D721Med (cell line): ENCODE results near the gene KIFC3.
"Not testable (repeated sequence)": the region's sequence is repeated elsewhere in the genome, so short reads cannot be mapped to it uniquely, and the experiment has no call there.

ENCODE experiments used
- DNase-seq: peaks from one replicate; pipeline ENCODE4 v3.0.0; 2011; ENCODE audit warnings: low spot score; ENCODE audit not compliant: insufficient read length
- FAIRE-seq: peaks from 2 replicates; lab custom pipeline; 2011; peaks lifted over from hg19 to GRCh38; lab: Jason Lieb, UNC
- CTCF ChIP-seq: IDR thresholded peaks from 2 replicates; pipeline ENCODE4 v1.5.1; 2012; ENCODE audit warnings: mild to moderate bottlenecking, control low read depth; ENCODE audit not compliant: insufficient read depth; ENCODE audit errors: missing control alignments

The KIFC3 gene

GRCh38 chr16:57802341-57803133 is at the start of gene KIFC3:
TSS of gene KIFC3 (minus strand) at chr16:57802491. CDS start at chr16:57798243, 4,248 bp downstream.
- no peak for FAIRE-seq

GRCh38 chr16:57848181-57848580 is 45.9 kb upstream of the KIFC3 start:
- FAIRE-seq = no peak
- no peak for TF ChIP-seq CTCF
- no peak for DNase-seq

More at GRCh38 chr16:57802341-57803133, at the start of gene KIFC3:
- DNase-seq = no peak
- TF ChIP-seq CTCF = peak; percentile 12

GRCh38 chr16:57846931-57847330 is 44.6 kb upstream of the KIFC3 start:
- FAIRE-seq, DNase-seq: not testable (repeated sequence)

GRCh38 chr16:57846078-57846697 is 43.9 kb upstream of the KIFC3 start:
- TF ChIP-seq CTCF = no peak
- DNase-seq (peak; percentile 31), FAIRE-seq (no peak)

GRCh38 chr16:57845115-57845514 is 42.8 kb upstream of the KIFC3 start:
- DNase-seq = no peak
- FAIRE-seq = no peak
- no peak for TF ChIP-seq CTCF

GRCh38 chr16:57844416-57845030 is 42.2 kb upstream of the KIFC3 start:
- TF ChIP-seq CTCF = no peak
- FAIRE-seq = no peak
- DNase-seq = no peak

- no peak for TF ChIP-seq CTCF
- DNase-seq (no peak), FAIRE-seq (no peak)
Observed at GRCh38 chr16:57843400-57843799, 41.1 kb upstream of the KIFC3 start.
